ENCODE results near the gene RTN4RL2. TPM values are rescaled to one million over a fixed set of nuclear protein-coding genes. Genes with fewer than 3 reads are reported as not detected.

The RTN4RL2 gene
- total RNA-seq, 1 experiment from 2014 or later: 3.6 TPM

GRCh38 chr11:57481315-57481714 is 21.0 kb downstream of the RTN4RL2 start:
- no peak for DNase-seq
- Mint-ChIP-seq H3K27me3 (ENCODE audit: unreplicated experiment) (peaks cover 7% of the 10 kb centered on the region), H3K27ac (ENCODE audit: unreplicated experiment) (no peak overlapping the region)

DNA sequence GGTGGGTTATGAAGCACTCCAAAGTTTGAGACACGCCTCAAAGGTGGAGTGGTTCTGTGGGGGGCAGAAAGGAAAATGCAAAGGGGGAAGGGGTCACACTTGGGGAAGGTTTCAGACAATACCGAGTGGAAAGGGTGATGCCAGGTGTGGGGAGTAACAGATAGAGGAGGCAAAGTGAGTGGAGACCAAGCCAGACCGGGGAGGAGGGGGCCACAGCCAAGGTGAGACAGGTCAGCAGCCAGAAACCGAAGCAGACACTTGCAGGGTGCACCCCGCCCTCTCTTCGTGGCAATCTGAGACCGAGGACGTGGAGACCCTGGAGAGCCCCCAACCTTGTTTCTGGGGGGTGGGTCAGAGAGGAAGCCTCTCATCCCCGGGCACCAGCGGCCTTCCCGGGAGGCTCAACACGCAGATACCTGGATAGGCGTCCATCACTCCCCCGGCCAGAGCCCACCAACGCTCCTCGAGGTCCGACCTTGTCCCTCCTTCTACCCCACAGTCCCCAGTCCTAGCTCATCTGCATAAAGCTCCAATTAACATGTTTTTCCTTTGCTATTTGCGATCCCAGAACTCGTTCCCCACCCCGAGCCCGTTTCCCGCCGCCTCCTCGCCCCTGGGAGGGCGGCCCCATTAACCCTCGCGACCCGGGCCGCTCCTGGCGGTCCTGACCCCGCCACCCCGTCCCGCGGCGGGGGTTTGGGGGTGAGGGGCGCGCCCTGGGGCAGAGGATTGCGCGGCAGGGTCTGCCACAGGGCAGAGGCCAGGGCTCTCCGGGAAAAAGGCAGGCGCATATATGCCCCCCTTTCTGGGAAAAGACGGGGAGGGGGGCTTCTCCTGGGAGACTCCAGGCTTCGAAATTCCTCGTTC is 21.8 kb downstream of the RTN4RL2 start:
- Mint-ChIP-seq H3K27ac (ENCODE audit: unreplicated experiment) (no peak overlapping the region), H3K27me3 (ENCODE audit: unreplicated experiment) (no peaks in the 10 kb centered on the region), H3K36me3 (ENCODE audit: insufficient read depth, unreplicated experiment) (peaks cover 6% of the 10 kb centered on the region), H3K9me3 (ENCODE audit: low read depth, unreplicated experiment) (no peaks in the 10 kb centered on the region), H3K4me1 (ENCODE audit: low read depth, unreplicated experiment) (peaks cover 7% of the 10 kb centered on the region), H3K4me3 (ENCODE audit: low read depth, unreplicated experiment) (no peak overlapping the region)
- TF ChIP-seq, protein P1, sequence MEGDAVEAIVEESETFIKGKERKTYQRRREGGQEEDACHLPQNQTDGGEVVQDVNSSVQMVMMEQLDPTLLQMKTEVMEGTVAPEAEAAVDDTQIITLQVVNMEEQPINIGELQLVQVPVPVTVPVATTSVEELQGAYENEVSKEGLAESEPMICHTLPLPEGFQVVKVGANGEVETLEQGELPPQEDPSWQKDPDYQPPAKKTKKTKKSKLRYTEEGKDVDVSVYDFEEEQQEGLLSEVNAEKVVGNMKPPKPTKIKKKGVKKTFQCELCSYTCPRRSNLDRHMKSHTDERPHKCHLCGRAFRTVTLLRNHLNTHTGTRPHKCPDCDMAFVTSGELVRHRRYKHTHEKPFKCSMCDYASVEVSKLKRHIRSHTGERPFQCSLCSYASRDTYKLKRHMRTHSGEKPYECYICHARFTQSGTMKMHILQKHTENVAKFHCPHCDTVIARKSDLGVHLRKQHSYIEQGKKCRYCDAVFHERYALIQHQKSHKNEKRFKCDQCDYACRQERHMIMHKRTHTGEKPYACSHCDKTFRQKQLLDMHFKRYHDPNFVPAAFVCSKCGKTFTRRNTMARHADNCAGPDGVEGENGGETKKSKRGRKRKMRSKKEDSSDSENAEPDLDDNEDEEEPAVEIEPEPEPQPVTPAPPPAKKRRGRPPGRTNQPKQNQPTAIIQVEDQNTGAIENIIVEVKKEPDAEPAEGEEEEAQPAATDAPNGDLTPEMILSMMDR (IDR thresholded peaks at IDR 0.05; ENCODE audit: unreplicated experiment): no peak
- intact Hi-C loops (cut with micrococcal nuclease; ENCODE audit: unreplicated experiment): loop anchor here (2.0 kb wide), 1 partner anchor 137 kb away; no protein-coding TSS in a partner anchor
- no TSS peak for BruUV-seq (replicated peaks)
- CTCF ChIA-PET: interaction anchor here (0.7 kb wide), 1 partner anchor 1388 kb away, joined by 4 read pairs; no protein-coding TSS in a partner anchor
- no peak for DNase-seq

More at GRCh38 chr11:57481315-57481714, 21.0 kb downstream of the RTN4RL2 start:
- CTCF ChIA-PET: interaction anchor here (0.7 kb wide), 1 partner anchor 1389 kb away, joined by 4 read pairs; no protein-coding TSS in a partner anchor
- H3K4me1 Mint-ChIP-seq (ENCODE audit: low read depth, unreplicated experiment): peaks cover 10% of the 10 kb centered on the region
- TF ChIP-seq, protein P1 (IDR thresholded peaks at IDR 0.05; ENCODE audit: unreplicated experiment): no peak
- intact Hi-C loops (cut with micrococcal nuclease; ENCODE audit: unreplicated experiment): loop anchor here (2.0 kb wide), 1 partner anchor 137 kb away; no protein-coding TSS in a partner anchor
- H3K4me3 Mint-ChIP-seq (ENCODE audit: low read depth, unreplicated experiment): no peak overlapping the region
- peaks cover 14% of the 10 kb centered on the region for H3K36me3 Mint-ChIP-seq (ENCODE audit: insufficient read depth, unreplicated experiment)
- BruUV-seq (replicated peaks): no TSS peak
- no peaks in the 10 kb centered on the region for H3K9me3 Mint-ChIP-seq (ENCODE audit: low read depth, unreplicated experiment)

DNA sequence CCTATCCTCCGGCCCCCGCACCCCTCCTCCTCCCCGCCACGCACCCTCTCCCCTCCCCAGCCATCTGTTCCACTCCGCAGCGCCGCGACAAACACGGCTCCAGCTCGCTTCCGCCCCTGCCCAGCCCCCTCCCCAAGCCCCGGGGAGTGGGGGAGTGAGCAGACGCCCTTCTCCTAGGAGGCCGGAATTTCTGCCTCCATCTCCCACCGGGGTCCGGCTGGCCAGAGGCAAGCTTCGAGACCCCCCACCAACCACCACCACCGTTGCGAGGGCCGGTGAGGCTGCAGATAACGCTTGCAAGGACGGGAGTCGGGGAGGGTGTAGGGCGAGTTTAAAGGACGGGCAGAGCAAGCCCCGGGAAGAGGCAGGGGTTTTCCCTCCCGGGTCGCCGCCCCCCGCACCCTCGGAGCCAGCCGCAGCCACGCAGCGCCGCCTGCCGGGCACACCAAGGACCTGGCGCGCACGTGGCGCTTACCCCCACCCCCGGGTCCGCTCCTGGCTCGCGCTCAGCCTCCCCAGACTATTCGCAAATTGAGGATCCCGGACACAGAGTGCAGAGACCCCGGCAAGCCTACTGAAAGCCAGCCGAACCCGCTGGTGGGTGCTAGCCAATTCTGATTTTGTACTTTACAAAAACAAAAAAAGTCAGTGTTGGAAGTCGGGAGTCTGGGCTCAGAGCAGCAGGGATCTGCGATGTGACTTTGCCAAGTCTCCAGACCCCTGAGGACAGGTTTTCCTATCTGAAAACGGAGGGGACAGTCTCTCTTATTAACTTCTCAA is 22.6 kb downstream of the RTN4RL2 start:
- CTCF ChIA-PET: no interaction called here

DNA sequence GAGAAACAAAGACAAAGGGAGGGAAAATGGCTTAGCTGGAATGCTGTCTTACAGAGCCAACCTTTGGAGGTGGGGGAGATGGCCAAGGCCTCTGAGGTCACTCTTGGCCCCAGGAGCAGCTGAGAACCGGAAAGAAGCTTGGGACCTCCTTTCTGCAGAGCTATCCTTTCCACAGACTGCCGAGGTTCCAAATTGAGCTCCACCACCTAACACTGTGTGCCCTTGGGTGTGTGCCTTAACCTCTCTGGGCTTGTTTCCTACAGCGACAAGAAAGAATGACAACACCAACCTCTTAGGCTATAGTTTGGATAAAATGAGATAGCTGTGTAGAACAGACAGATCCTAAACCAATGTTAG is 23.2 kb downstream of the RTN4RL2 start:
- no peak for DNase-seq
- Mint-ChIP-seq H3K9me3 (ENCODE audit: low read depth, unreplicated experiment) (no peaks in the 10 kb centered on the region), H3K4me3 (ENCODE audit: low read depth, unreplicated experiment) (no peak overlapping the region), H3K27me3 (ENCODE audit: unreplicated experiment) (no peaks in the 10 kb centered on the region), H3K4me1 (ENCODE audit: low read depth, unreplicated experiment) (peaks cover 7% of the 10 kb centered on the region), H3K36me3 (ENCODE audit: insufficient read depth, unreplicated experiment) (peaks cover 6% of the 10 kb centered on the region), H3K27ac (ENCODE audit: unreplicated experiment) (no peak overlapping the region)
- CTCF ChIA-PET: no interaction called here
- TF ChIP-seq, protein P1 (IDR thresholded peaks at IDR 0.05; ENCODE audit: unreplicated experiment): no peak
- intact Hi-C loops (cut with micrococcal nuclease; ENCODE audit: unreplicated experiment): no loop called here
- no TSS peak for BruUV-seq (replicated peaks)

More for the DNA sequence above, 22.6 kb downstream of the RTN4RL2 start:
- BruUV-seq (replicated peaks): no TSS peak
- peaks cover 6% of the 10 kb centered on the region for H3K36me3 Mint-ChIP-seq (ENCODE audit: insufficient read depth, unreplicated experiment)
- no peak overlapping the region for H3K4me3 Mint-ChIP-seq (ENCODE audit: low read depth, unreplicated experiment)
- H3K27ac Mint-ChIP-seq (ENCODE audit: unreplicated experiment): no peak overlapping the region
- H3K4me1 Mint-ChIP-seq (ENCODE audit: low read depth, unreplicated experiment): peaks cover 7% of the 10 kb centered on the region
- DNase-seq: no peak
- H3K27me3 Mint-ChIP-seq (ENCODE audit: unreplicated experiment): no peaks in the 10 kb centered on the region
- intact Hi-C loops (cut with micrococcal nuclease; ENCODE audit: unreplicated experiment): no loop called here
- H3K9me3 Mint-ChIP-seq (ENCODE audit: low read depth, unreplicated experiment): no peaks in the 10 kb centered on the region
- TF ChIP-seq, protein P1 (IDR thresholded peaks at IDR 0.05; ENCODE audit: unreplicated experiment): no peak
